HepG2 (cell line): ENCODE results near the gene RASA3. TPM values are rescaled to one million over a fixed set of nuclear protein-coding genes. Genes with fewer than 3 reads are reported as not detected.

ENCODE experiments used
- ATAC-seq: fragments of 200-7000 bp; cut with Tn5 transposase; 3 replicates; pipeline ENCODE4 v1.9.1; 2020; ENCODE audit warnings: mild to moderate bottlenecking, moderate library complexity
- BruUV-seq: library from RNA; stranded (reverse); fragments of 400-500 nt; replicated peaks from 2 replicates; lab custom pipeline; 2021; lab: Mats Ljungman, UMichigan
- CTCF ChIA-PET: fragments of 300-600 bp; formaldehyde crosslinking; extraction: SDS; loops from one replicate; lab custom pipeline; 2021; ENCODE audit warnings: low total read pairs, inconsistent platforms, low intra/inter-chr PET ratio; lab: Yijun Ruan, JAX
- POLR2A ChIA-PET: fragments of 350-600 bp; sonication (Branson Sonifier 250); formaldehyde crosslinking; loops from one replicate; lab custom pipeline; 2020; ENCODE audit warnings: antibody characterized with exemption, inconsistent platforms; lab: Yijun Ruan, JAX
- DNase-seq: peaks from one replicate; pipeline ENCODE4 v3.0.0-alpha.2; 2015; ENCODE audit warnings: low spot score
- FAIRE-seq: peaks from 3 replicates; lab custom pipeline; 2011; peaks lifted over from hg19 to GRCh38; lab: Jason Lieb, UNC
- H2AFZ ChIP-seq: one replicate; pipeline ENCODE4 v1.6.1; 2011; ENCODE audit warnings: low read length, inconsistent platforms
- H3K27ac ChIP-seq: fragments of 300-600 bp; 3 replicates; pipeline ENCODE4 v1.8.0; 2011; ENCODE audit warnings: mixed run types, mild to moderate bottlenecking, mixed read lengths, low read length, inconsistent platforms; ENCODE audit not compliant: insufficient read depth; ENCODE audit errors: extremely low read length
- H3K27me3 ChIP-seq, 2 experiments: fragments of 200-600 bp in 1 of 2; 2 replicates in 1 of 2; 3 replicates in 1 of 2; pipeline versions ENCODE4 v1.6.0 to v1.8.0; 2011; ENCODE audit warnings: low read length in 2 of 2, mild to moderate bottlenecking in 2 of 2, moderate library complexity in 2 of 2, inconsistent platforms in 1 of 2; ENCODE audit not compliant: insufficient read depth in 2 of 2, control insufficient read depth in 1 of 2
- H3K36me3 ChIP-seq, 2 experiments: fragments of 200-600 bp in 1 of 2; replicated peaks in 1 of 2; 2 replicates in 1 of 2; 3 replicates in 1 of 2; pipeline versions ENCODE4 v1.5.1 to v1.8.0; 2011; ENCODE audit warnings: low read length in 2 of 2, inconsistent platforms in 1 of 2; ENCODE audit not compliant: insufficient read depth in 2 of 2, control insufficient read depth in 1 of 2
- H3K4me1 ChIP-seq: 2 replicates; pipeline ENCODE4 v1.5.1; 2012; ENCODE audit warnings: low read length, inconsistent platforms; ENCODE audit not compliant: insufficient read depth
- H3K4me2 ChIP-seq: 2 replicates; pipeline ENCODE4 v1.6.0; 2011; ENCODE audit warnings: low read depth, low read length, inconsistent platforms
- H3K4me3 ChIP-seq, 3 experiments: fragments of 200-600 bp in 1 of 3; sonication (generic), shearing (Covaris generic) in 1 of 3; replicated peaks in 1 of 3; 2 replicates each; pipeline ENCODE4 v1.5.1; 2011 to 2016; ENCODE audit warnings: low read length in 3 of 3, inconsistent platforms in 2 of 3, low read depth in 2 of 3, mild to moderate bottlenecking in 2 of 3, control low read depth in 1 of 3, mixed read lengths in 1 of 3; ENCODE audit not compliant: insufficient read depth in 1 of 3
- H3K79me2 ChIP-seq: one replicate; pipeline ENCODE4 v1.6.1; 2011; ENCODE audit warnings: low read length, inconsistent platforms; ENCODE audit not compliant: insufficient read depth
- H3K9ac ChIP-seq: 2 replicates; pipeline ENCODE4 v1.6.0; 2011; ENCODE audit warnings: mild to moderate bottlenecking, low read depth, low read length, inconsistent platforms; ENCODE audit not compliant: insufficient read depth
- H3K9me3 ChIP-seq: 2 replicates; pipeline ENCODE4 v1.5.1; 2012; ENCODE audit warnings: mild to moderate bottlenecking, low read length
- H4K20me1 ChIP-seq: 2 replicates; pipeline ENCODE4 v1.6.0; 2011; ENCODE audit warnings: inconsistent platforms, mild to moderate bottlenecking, low read length, moderate library complexity; ENCODE audit not compliant: insufficient read depth
- AGO1 ChIP-seq: fragments of 200-400 bp; formaldehyde crosslinking; IDR thresholded peaks from 2 replicates; pipeline ENCODE4 v1.6.1; 2017; ENCODE audit warnings: mild to moderate bottlenecking, low read depth, low read length, moderate library complexity; ENCODE audit not compliant: poor library complexity, severe bottlenecking
- BCL3 ChIP-seq: sonication (generic); formaldehyde crosslinking; IDR thresholded peaks from 2 replicates; pipeline ENCODE4 v1.5.1; 2020; ENCODE audit warnings: mild to moderate bottlenecking, missing genetic modification reagents, moderate library complexity
- EZH2 ChIP-seq: conservative IDR thresholded peaks from 2 replicates; pipeline ENCODE4 v1.6.1; 2012; ENCODE audit warnings: mild to moderate bottlenecking, low read depth, low read length, moderate library complexity
- HOXD1 ChIP-seq: sonication (generic); formaldehyde crosslinking; IDR thresholded peaks from 2 replicates; pipeline ENCODE4 v1.5.0; 2020; ENCODE audit warnings: missing genetic modification reagents
- NCOA5 ChIP-seq: sonication (generic); formaldehyde crosslinking; IDR thresholded peaks from 2 replicates; pipeline ENCODE4 v1.4.0; 2020; ENCODE audit warnings: missing genetic modification reagents
- SALL2 ChIP-seq: sonication (generic); formaldehyde crosslinking; IDR thresholded peaks from 2 replicates; pipeline ENCODE4 v1.8.1; 2023; ENCODE audit warnings: mild to moderate bottlenecking, missing genetic modification reagents, inconsistent platforms
- SMARCE1 ChIP-seq: fragments of 450-650 bp; IDR thresholded peaks from 2 replicates; pipeline ENCODE4 v1.6.1; 2017; ENCODE audit warnings: borderline replicate concordance
- SRF ChIP-seq: IDR thresholded peaks from 2 replicates; pipeline ENCODE4 v1.6.1; 2011; ENCODE audit warnings: mild to moderate bottlenecking, low read depth, low read length, moderate library complexity
- THYN1 ChIP-seq: sonication (generic); formaldehyde crosslinking; IDR thresholded peaks from 2 replicates; pipeline ENCODE4 v1.8.1; 2023; ENCODE audit warnings: low read depth, mild to moderate bottlenecking, moderate library complexity, missing genetic modification reagents, borderline replicate concordance
- ZBTB1 ChIP-seq: sonication (generic); formaldehyde crosslinking; IDR thresholded peaks from 2 replicates; pipeline ENCODE4 v1.4.0; 2020; ENCODE audit warnings: missing genetic modification reagents, borderline replicate concordance
- ZBTB26 ChIP-seq: IDR thresholded peaks from 2 replicates; pipeline ENCODE4 v1.6.1; 2016; ENCODE audit warnings: missing compliant biosample characterization, missing genetic modification reagents, borderline replicate concordance
- ZBTB33 ChIP-seq: sonication (generic); formaldehyde crosslinking; IDR thresholded peaks from 2 replicates; pipeline ENCODE4 v1.4.0; 2020; ENCODE audit warnings: missing genetic modification reagents
- ZEB1 ChIP-seq: IDR thresholded peaks from 2 replicates; pipeline ENCODE4 v1.6.1; 2012; ENCODE audit warnings: mild to moderate bottlenecking, low read depth, inconsistent platforms; ENCODE audit not compliant: insufficient replicate concordance
- ZGPAT ChIP-seq: IDR thresholded peaks from 2 replicates; pipeline ENCODE4 v1.6.1; 2016; ENCODE audit warnings: mild to moderate bottlenecking
- ZNF333 ChIP-seq: sonication (generic); formaldehyde crosslinking; IDR thresholded peaks from 2 replicates; pipeline ENCODE4 v1.4.0; 2020; ENCODE audit warnings: mild to moderate bottlenecking, missing genetic modification reagents, borderline replicate concordance
- ZNF572 ChIP-seq: sonication (generic); formaldehyde crosslinking; IDR thresholded peaks from 2 replicates; pipeline ENCODE4 v1.5.1; 2020; ENCODE audit warnings: mild to moderate bottlenecking, missing genetic modification reagents
- ZNF747 ChIP-seq: sonication (generic); formaldehyde crosslinking; IDR thresholded peaks from 2 replicates; pipeline ENCODE4 v1.8.1; 2023; ENCODE audit warnings: missing genetic modification reagents, mild to moderate bottlenecking, borderline replicate concordance
- ZNF761 ChIP-seq: sonication (generic); formaldehyde crosslinking; conservative IDR thresholded peaks from 2 replicates; pipeline ENCODE4 v1.4.0; 2020; ENCODE audit warnings: mild to moderate bottlenecking, missing genetic modification reagents
- ZNF766 ChIP-seq: sonication (generic); formaldehyde crosslinking; IDR thresholded peaks from 2 replicates; pipeline ENCODE4 v1.5.0; 2020; ENCODE audit warnings: missing genetic modification reagents, borderline replicate concordance
- WGBS: methylation state at CpG from one replicate; pipeline ENCODE4 v1.1.6; 2017; ENCODE audit warnings: low lambda C conversion rate; 5-methylcytosine and 5-hydroxymethylcytosine counted together
- in situ Hi-C: cut with HindIII; loops from 2 replicates; pipeline ENCODE4 v1.10.0; 2017; ENCODE audit warnings: low pct_unique_long_range_greater_than_20kb; ENCODE audit not compliant: extremely low pct_ligation_motif_present
- intact Hi-C: fragments of 100-400 bp; cut with micrococcal nuclease; formaldehyde crosslinking; loops from one replicate; pipeline ENCODE4 v1.10.0; 2022; ENCODE audit not compliant: unreplicated experiment
- polyA plus RNA-seq, 8 experiments: library from polyadenylated mRNA; depleted of rRNA in 3 of 8; stranded (reverse) in 7 of 8; unstranded in 1 of 8; fragments of >200 nt; fragmentation: Illumina TruSeq in 4 of 8; extraction: Trizol in 4 of 8; gene quantifications; 2 replicates each; pipeline versions ENCODE4 v1.2.1 to v1.2.3, GENCODE V29; 2011 to 2016; ENCODE audit warnings: low read depth in 4 of 8, missing spikeins in 1 of 8, mixed read lengths in 1 of 8; ENCODE audit not compliant: insufficient read depth in 1 of 8
- total RNA-seq, 5 experiments: library from RNA; depleted of rRNA; stranded (reverse); fragments of >200 nt; fragmentation: Illumina TruSeq; extraction: Trizol; gene quantifications; 2 replicates each; pipeline ENCODE4 v1.2.3, GENCODE V29; 2016; ENCODE audit warnings: low read depth in 1 of 5

RASA3 gene
- total and polyA plus RNA-seq, 2 of the 13 experiments (the other 11 are each of a cell fraction or from before 2014, with no cell fraction given) = 0.05 TPM; not detected in 1

- H3K9me3 ChIP-seq = no peaks in the 10 kb centered on the region
- H4K20me1 ChIP-seq = no peaks in the 10 kb centered on the region
- intact Hi-C loops (no loop called here), in situ Hi-C loops (no loop called here)
- no peaks in the 10 kb centered on the region for H3K36me3 ChIP-seq
- H2AFZ ChIP-seq = no peak overlapping the region
- peaks cover 10% of the 10 kb centered on the region; the same call in 1 of the 2 replicates for H3K4me1 ChIP-seq
- no peak for DNase-seq
- ChIA-PET POLR2A (no interaction called here), CTCF (no interaction called here)
- H3K79me2 ChIP-seq = no peaks in the 10 kb centered on the region
- no peak overlapping the region for H3K9ac ChIP-seq
- no peak for FAIRE-seq
- ATAC-seq = no peak
- no peak overlapping the region for H3K4me2 ChIP-seq
- H3K4me3 ChIP-seq = no peak overlapping the region
- H3K27ac ChIP-seq = no peak overlapping the region
- TF ChIP-seq ZNF747 (CRISPR knock-in tag) (no peak), ZNF761 (CRISPR knock-in tag) (no peak), ZNF572 (CRISPR knock-in tag) (no peak), ZNF333 (no peak), ZNF766 (CRISPR knock-in tag) (no peak), BCL3 (CRISPR knock-in tag) (no peak), ZGPAT (CRISPR knock-in tag) (no peak), AGO1 (no peak), SRF (no peak), THYN1 (CRISPR knock-in tag) (no peak), SMARCE1 (no peak), NCOA5 (CRISPR knock-in tag) (no peak), SALL2 (CRISPR knock-in tag) (no peak), ZEB1 (no peak), ZBTB1 (CRISPR knock-in tag) (no peak), HOXD1 (CRISPR knock-in tag) (no peak), EZH2 (no peak), ZBTB26 (CRISPR knock-in tag) (no peak), ZBTB33 (CRISPR knock-in tag) (no peak)
- whole genome bisulfite sequencing = 26% methylated on average over 13 of the region's 21 CpGs
- BruUV-seq = no TSS peak
- peaks cover 6 to 60% of the 10 kb centered on the region in 2 experiments for H3K27me3 ChIP-seq
Measured at GRCh38 chr13:114027046-114027715, 105.2 kb downstream of the RASA3 start.
